ENCODE results near the gene UPF2.

Gene UPF2

DNA sequence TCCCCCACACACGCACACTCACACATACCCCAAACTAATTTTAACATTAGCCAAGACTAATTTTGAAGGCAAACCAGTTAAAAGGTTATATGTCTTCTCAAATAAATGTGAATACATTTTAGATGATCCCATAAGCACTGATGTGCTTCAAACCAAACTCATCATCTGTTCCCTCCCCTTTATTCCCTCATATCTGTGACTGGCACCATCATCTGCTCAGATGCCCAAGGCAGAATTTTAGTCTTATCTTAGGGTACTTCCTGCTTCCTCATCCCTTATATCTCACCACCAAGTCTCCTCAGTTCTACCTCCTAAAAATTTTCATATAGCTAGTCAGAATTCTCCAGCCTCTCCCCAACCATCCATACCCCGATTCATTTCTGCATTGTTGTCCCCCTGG is 80.4 kb downstream of the UPF2 start:
- DNase-seq (no peak), ATAC-seq (no peak)

DNA sequence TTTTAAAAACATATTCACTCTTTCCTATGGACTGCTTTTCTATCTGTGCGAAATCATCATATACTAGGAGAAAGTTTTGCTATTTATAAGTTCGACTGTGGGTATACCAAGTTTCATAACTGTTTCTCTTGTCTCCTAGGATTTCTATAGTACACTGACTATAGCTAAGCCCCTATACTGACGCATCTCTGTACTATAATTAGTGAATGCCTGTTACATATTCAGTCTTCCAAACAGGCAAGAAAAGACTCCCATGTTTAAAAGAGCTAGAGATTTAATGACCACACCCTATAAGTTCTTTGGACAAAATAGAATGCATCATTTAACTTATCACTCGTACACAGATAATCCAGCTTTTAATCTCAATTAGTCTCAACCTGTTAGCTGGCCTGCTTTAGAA is 80.8 kb downstream of the UPF2 start:
- DNase-seq, result no peak
- ATAC-seq, result no peak

GRCh38 chr10:11959966-11960365 is 82.6 kb downstream of the UPF2 start:
- DNase-seq (no peak), ATAC-seq (no peak)

- ATAC-seq, result no peak
- no peak for DNase-seq
These were observed 83.7 kb downstream of the UPF2 start for GRCh38 chr10:11958956-11959355.

GRCh38 chr10:11951695-11952094 is 90.9 kb downstream of the UPF2 start:
- ATAC-seq (no peak), DNase-seq (no peak)

- ATAC-seq (no peak), DNase-seq (no peak)
These were observed 92.1 kb downstream of the UPF2 start for GRCh38 chr10:11950325-11951018.

GRCh38 chr10:11949152-11949551 is 93.5 kb downstream of the UPF2 start:
- no peak for ATAC-seq
- no peak for DNase-seq

- DNase-seq, result no peak
- ATAC-seq, result no peak
These were observed 96.0 kb downstream of the UPF2 start for GRCh38 chr10:11946652-11947051.

- ATAC-seq (no peak), DNase-seq (no peak)
These were observed 106.0 kb downstream of the UPF2 start for GRCh38 chr10:11936389-11937152.

- no peak for DNase-seq
- ATAC-seq, result no peak
These were observed 108.3 kb downstream of the UPF2 start for GRCh38 chr10:11934262-11934661.

- ATAC-seq (no peak), DNase-seq (no peak)
These were observed 108.9 kb downstream of the UPF2 start for GRCh38 chr10:11933577-11934223.

- no peak for ATAC-seq
- DNase-seq, result no peak
These were observed 111.6 kb downstream of the UPF2 start for GRCh38 chr10:11931038-11931437.

DNA sequence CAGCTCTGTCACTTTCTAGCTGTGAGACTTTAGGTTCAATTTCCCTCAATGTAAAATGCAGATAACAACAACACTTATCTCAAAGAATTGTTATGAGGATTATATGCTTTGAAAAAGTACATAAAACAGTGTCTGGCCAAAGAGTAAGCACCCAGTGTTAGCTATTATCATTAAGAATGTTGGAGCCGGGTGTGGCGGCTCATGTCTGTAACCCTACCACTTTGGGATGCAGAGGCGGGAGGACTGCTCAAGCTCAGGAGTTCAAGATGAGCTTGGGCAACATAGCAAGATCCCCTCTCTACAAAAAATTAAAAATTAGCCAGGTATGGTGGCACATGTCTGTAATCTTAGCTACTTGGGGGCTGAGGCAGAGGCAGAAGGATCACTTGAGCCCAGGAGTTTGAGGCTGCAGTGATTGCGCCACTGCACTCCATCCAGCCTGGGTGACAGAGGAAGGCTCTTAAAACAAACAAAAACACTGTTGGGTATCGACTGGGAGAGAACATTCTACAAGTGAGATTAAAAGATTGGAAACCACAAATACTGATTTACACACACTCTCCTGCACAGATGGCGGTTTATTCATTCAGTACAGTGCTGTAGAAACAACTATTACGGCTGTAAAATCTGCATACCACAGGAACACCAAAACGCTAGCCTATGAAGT is 112.2 kb downstream of the UPF2 start:
- DNase-seq, result no peak
- ATAC-seq, result no peak

GRCh38 chr10:11927746-11928145 is 114.9 kb downstream of the UPF2 start:
- DNase-seq (no peak), ATAC-seq (no peak)

DNA sequence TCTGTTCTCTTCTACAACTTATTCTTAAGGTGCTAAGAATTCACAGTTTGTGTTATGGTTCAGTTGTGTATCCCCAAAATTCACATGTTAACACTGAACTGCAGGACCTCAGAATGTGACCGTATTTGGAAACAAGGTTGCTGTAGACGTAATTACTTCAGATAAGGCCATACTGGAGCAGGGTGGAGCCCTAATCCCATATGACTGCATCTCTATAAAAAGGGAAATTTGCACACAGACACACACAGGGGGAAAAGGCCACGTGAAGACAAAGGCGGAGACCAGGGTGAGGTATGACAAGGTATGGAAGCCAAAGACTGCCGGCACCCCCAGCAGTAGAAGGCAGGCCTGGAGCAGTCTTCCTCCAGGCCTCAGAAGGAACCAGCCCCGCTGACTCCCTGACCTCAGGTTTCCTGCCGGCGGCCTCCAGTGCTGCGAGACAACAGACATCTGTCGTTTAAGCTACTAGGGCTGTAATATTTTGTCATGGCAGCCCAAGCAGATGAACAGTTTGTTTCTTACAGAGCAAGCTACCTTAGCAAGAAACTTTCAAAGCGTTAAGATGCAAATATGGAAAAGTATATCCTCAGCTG is 120.7 kb downstream of the UPF2 start:
- DNase-seq (no peak), ATAC-seq (no peak)

DNA sequence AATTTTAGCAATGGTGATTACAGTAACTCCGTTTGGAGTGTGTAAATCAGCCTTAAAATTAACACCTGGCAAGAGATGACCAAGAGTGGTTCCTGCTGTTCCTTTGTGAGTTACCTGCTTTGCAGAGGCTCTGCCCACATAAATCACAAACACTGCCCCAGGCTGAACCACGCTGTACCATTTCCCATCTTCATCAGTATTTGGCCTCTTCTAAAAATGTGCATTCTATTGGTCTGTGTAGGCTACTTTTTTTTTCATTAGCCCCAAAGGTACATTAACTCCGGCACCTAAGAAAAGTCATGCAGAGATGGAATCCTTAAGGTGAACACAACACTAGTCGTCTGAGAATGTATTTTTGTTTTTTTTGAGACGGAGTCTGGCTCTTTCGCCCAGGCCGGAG is 123.3 kb downstream of the UPF2 start:
- ATAC-seq (no peak), DNase-seq (no peak)

- DNase-seq, result no peak
- no peak for ATAC-seq
These were observed 124.2 kb downstream of the UPF2 start for GRCh38 chr10:11918384-11918783.

- no peak for ATAC-seq
- DNase-seq, result no peak
These were observed 129.4 kb downstream of the UPF2 start for GRCh38 chr10:11913079-11913641.

GRCh38 chr10:11910102-11910501 is 132.5 kb downstream of the UPF2 start:
- DNase-seq, result no peak
- no peak for ATAC-seq

DNA sequence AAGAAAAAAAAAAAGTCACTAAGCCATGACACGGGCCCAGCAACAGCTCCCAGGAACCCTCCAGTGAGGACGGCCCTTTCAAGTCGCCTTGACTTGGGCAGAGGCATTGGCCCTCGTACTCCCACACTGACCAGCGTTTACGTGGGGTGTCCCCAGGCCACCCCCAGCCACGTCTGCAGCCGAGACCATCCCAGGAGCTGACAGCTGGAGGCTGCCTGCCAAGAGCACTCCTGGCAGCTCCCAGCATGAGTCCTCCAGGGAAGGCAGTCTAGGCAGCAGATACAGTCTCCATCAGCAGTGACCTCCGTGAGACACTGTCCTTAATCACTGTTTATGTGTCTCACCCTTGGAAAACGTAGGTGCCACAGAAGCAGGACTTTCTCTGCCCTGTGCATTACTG is 133.0 kb downstream of the UPF2 start:
- ATAC-seq (no peak), DNase-seq (no peak)

DNA sequence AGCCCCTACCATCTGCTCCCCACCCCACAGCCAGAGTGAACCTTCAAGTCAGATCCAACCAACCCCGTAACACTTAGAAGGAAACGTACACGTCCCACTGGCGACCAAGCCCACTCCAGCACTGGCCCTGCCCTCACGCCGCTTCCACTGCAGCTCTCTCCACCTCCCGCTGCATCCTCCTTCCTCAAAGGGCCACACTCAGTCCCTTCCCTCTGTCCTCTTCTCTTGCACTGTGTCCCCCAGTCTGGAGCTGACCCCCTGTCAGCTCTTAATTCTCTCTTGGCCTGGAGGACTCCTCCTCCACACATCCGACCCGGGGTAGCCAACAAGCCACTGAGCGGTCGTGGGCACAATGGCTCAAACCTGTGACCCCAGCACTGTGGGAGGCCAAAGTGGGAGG is 133.6 kb downstream of the UPF2 start:
- ATAC-seq, result no peak
- DNase-seq, result no peak

DNA sequence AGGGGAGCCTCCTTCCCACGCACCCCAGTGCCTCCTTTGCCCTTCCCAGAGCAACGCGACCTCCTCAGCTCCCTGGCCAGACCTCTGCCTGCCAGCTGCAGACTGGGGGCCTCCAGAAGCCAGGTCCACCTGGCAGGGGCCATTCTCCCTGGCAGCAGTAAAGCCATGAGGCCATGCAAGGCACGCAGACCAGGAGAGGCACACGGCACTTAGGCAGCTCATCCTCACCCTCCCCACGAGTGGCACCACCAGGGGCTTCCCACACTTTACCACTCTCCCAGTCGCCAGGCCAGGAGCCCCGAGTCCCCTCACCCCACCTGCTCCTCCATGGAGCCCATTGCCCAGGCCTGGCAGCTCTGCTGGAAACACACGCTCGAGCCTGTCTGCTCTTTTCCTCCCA is 134.1 kb downstream of the UPF2 start:
- no peak for DNase-seq
- no peak for ATAC-seq
